MM.1S (cell line): Measurements from ENCODE around the gene CCDC127.

ENCODE experiments used
- DNase-seq: peaks from one replicate; pipeline ENCODE4 v3.0.0-alpha.2; 2015
- H2AFZ ChIP-seq: fragments of 300-600 bp; sonication (generic); 2 replicates; pipeline ENCODE4 v1.6.0; 2016; ENCODE audit warnings: antibody characterized with exemption, low read length
- H3F3A ChIP-seq: fragments of 300-600 bp; sonication (generic); 2 replicates; pipeline ENCODE4 v1.6.1; 2016; ENCODE audit warnings: mild to moderate bottlenecking, antibody characterized with exemption, low read length, moderate library complexity, mixed read lengths; ENCODE audit not compliant: insufficient read depth
- H3K27ac ChIP-seq: fragments of 300-600 bp; sonication (generic); 2 replicates; pipeline ENCODE4 v1.5.1; 2016; ENCODE audit warnings: mild to moderate bottlenecking, low read length
- H3K27me3 ChIP-seq: fragments of 300-600 bp; sonication (generic); replicated peaks from 2 replicates; pipeline ENCODE4 v1.6.0; 2016; ENCODE audit warnings: low read length; ENCODE audit not compliant: insufficient read depth
- H3K36me3 ChIP-seq: fragments of 300-600 bp; sonication (generic); replicated peaks from 2 replicates; pipeline ENCODE4 v1.6.1; 2016; ENCODE audit warnings: mild to moderate bottlenecking, low read length, mixed read lengths; ENCODE audit not compliant: insufficient read depth
- H3K4me1 ChIP-seq: fragments of 300-600 bp; sonication (generic); 2 replicates; pipeline ENCODE4 v1.6.1; 2016; ENCODE audit warnings: low read length, mixed read lengths
- H3K4me2 ChIP-seq: fragments of 300-600 bp; sonication (generic); 2 replicates; pipeline ENCODE4 v1.6.0; 2016; ENCODE audit warnings: low read depth, low read length
- H3K4me3 ChIP-seq: fragments of 300-600 bp; sonication (generic); 2 replicates; pipeline ENCODE4 v1.5.1; 2016; ENCODE audit warnings: low read length, mixed read lengths
- H3K79me2 ChIP-seq: fragments of 300-600 bp; sonication (generic); 2 replicates; pipeline ENCODE4 v1.6.1; 2016; ENCODE audit warnings: mixed run types, low read length, mixed read lengths
- H3K9ac ChIP-seq: fragments of 300-600 bp; sonication (generic); 2 replicates; pipeline ENCODE4 v1.6.1; 2016; ENCODE audit warnings: low read length, mixed read lengths
- H3K9me2 ChIP-seq: fragments of 300-600 bp; sonication (generic); replicated peaks from 2 replicates; pipeline ENCODE4 v1.6.1; 2016; ENCODE audit warnings: mild to moderate bottlenecking, low read length, mixed read lengths; ENCODE audit not compliant: insufficient read depth
- H3K9me3 ChIP-seq: fragments of 300-600 bp; sonication (generic); replicated peaks from 2 replicates; pipeline ENCODE4 v1.6.1; 2016; ENCODE audit warnings: mild to moderate bottlenecking, low read length, mixed read lengths; ENCODE audit not compliant: insufficient read depth
- H4K20me1 ChIP-seq: fragments of 300-600 bp; sonication (generic); 2 replicates; pipeline ENCODE4 v1.6.1; 2016; ENCODE audit warnings: mild to moderate bottlenecking, low read length, moderate library complexity, mixed read lengths; ENCODE audit not compliant: insufficient read depth
- CTCF ChIP-seq: fragments of 300-600 bp; sonication (generic); IDR thresholded peaks from 2 replicates; pipeline ENCODE4 v1.5.1; 2016; ENCODE audit warnings: antibody characterized with exemption, low read length, mixed read lengths
- EZH2 ChIP-seq: fragments of 300-600 bp; sonication (generic); optimal IDR thresholded peaks from 2 replicates; pipeline ENCODE3; 2017; ENCODE audit warnings: low read depth, mild to moderate bottlenecking, antibody characterized with exemption, low read length, mixed read lengths
- EZH2phosphoT487 ChIP-seq: fragments of 300-600 bp; sonication (generic); IDR thresholded peaks from 2 replicates; pipeline ENCODE4 v1.6.1; 2018; ENCODE audit warnings: antibody characterized with exemption, low read length

The CCDC127 gene

DNA sequence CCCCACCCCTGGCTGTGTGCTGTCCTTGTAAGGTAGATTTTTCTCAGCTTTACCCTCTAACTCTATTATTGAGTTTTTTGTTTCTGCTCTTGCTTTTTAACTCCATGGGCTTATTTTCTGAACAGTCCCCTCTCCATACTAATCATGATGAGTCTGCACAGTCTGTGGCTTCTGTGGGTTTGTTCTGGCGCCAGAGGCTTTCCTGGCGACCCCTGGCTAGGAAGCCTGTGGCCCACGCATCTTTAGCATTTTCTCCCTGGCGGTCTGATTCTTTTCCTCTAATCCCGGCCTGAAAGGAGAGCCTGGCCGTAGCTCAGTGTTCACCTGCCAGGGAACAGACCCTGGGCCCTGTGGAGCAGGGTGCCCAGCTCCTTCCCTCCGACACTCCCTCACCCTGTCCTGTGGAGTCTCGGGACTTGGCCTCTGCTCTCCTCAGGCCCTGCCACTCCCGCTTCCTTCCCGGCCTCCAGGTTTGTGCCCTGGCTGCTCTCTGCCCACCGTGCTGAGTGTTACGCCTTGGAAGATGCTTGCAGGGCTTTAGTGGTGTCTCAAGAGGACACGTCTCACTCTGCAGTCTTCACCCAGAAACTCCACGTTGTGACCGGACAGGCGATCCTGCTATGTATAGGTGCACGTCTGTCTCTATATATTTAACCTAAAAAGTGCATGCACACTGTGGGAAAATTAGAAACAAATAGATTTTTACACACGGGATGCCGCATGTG is 58.3 kb downstream of the CCDC127 start:
- H3F3A ChIP-seq = no peaks in the 10 kb centered on the region
- H3K79me2 ChIP-seq = no peaks in the 10 kb centered on the region
- no peak overlapping the region for H3K27ac ChIP-seq
- no peak for DNase-seq
- H2AFZ ChIP-seq = no peak overlapping the region
- no peaks in the 10 kb centered on the region for H3K4me1 ChIP-seq
- peaks cover 42% of the 10 kb centered on the region for H3K27me3 ChIP-seq
- TF ChIP-seq EZH2phosphoT487 = no peak
- no peak for TF ChIP-seq EZH2
- TF ChIP-seq CTCF = no peak
- H3K36me3 ChIP-seq = no peaks in the 10 kb centered on the region
- H4K20me1 ChIP-seq = no peaks in the 10 kb centered on the region
- H3K9ac ChIP-seq = no peak overlapping the region
- no peaks in the 10 kb centered on the region for H3K9me2 ChIP-seq
- no peak overlapping the region for H3K4me2 ChIP-seq
- no peak overlapping the region for H3K4me3 ChIP-seq
- no peaks in the 10 kb centered on the region for H3K9me3 ChIP-seq

DNA sequence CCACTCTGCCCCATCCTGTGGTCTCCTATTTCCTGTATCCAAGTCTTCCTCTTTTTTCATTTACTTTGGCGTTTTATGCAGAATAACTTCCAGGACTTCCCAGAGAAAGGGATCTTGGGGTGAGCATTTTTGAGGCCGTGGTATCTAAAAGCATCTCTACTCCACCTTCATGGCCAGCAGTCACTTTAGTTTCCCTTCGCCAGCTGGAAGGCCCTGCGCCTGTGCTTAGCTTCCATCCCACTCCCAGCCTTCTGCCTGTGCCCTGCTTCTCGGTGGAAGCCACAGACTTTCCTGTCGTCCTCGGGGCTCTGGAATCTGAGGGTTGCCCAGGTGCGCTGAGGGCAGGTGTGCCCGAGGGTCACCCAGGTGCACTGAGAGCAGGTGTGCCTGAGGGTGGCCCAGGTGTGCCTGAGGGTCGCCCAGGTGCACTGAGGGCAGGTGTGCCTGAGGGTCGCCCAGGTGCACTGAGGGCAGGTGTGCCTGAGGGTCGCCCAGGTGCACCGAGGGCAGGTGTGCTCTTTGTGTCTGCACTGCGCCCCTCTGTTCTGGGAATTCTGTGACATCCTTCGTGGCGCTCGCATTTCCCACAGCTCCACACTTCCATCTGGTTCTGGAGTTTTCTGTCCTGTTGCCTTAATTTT is 59.0 kb downstream of the CCDC127 start:
- no peaks in the 10 kb centered on the region for H3K9me2 ChIP-seq
- no peaks in the 10 kb centered on the region for H4K20me1 ChIP-seq
- no peaks in the 10 kb centered on the region for H3K36me3 ChIP-seq
- no peaks in the 10 kb centered on the region for H3F3A ChIP-seq
- H2AFZ ChIP-seq = no peak overlapping the region
- TF ChIP-seq EZH2 (no peak), EZH2phosphoT487 (no peak), CTCF (no peak)
- H3K27me3 ChIP-seq = peaks cover 42% of the 10 kb centered on the region
- no peak for DNase-seq
- H3K4me1 ChIP-seq = no peaks in the 10 kb centered on the region
- H3K79me2 ChIP-seq = no peaks in the 10 kb centered on the region
- no peaks in the 10 kb centered on the region for H3K9me3 ChIP-seq
- H3K27ac ChIP-seq = no peak overlapping the region
- no peak overlapping the region for H3K4me3 ChIP-seq
- no peak overlapping the region for H3K9ac ChIP-seq
- no peak overlapping the region for H3K4me2 ChIP-seq

DNA sequence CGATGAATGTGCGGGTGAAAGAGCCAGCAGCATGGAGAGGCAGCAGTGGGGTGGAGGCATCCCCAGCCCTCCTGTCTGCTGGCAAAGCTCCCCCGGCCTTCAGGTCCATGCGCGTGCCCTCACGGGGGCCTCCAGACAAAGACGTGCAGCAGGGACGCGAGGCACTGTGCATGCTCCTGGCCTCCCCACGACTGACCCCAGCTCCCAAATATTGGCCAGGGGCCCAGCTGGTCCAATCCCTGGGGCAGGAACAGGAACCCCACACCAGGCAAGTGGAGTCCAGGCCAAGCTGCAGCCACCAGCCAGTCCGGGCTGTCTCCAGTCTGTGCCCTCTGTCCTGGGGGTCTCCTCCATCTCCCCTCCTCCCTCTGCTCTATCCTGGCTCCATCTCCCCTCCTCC is 60.2 kb downstream of the CCDC127 start:
- DNase-seq = no peak
- Histone ChIP-seq H2AFZ (no peak overlapping the region), H3K4me2 (no peak overlapping the region), H3K9me3 (no peaks in the 10 kb centered on the region), H3K4me1 (no peaks in the 10 kb centered on the region), H3K27me3 (peaks cover 42% of the 10 kb centered on the region), H3K4me3 (no peak overlapping the region), H3K9ac (no peak overlapping the region), H3F3A (no peaks in the 10 kb centered on the region), H3K9me2 (no peaks in the 10 kb centered on the region), H4K20me1 (no peaks in the 10 kb centered on the region), H3K79me2 (no peaks in the 10 kb centered on the region), H3K36me3 (no peaks in the 10 kb centered on the region), H3K27ac (no peak overlapping the region)
- TF ChIP-seq EZH2 = no peak
- TF ChIP-seq CTCF = no peak
- TF ChIP-seq EZH2phosphoT487 = no peak
